GM12891 (cell line): ENCODE data around the gene ANKRD29.

Experiments
- PAX5 ChIP-seq: IDR thresholded peaks from 2 replicates; pipeline ENCODE4 v1.6.1; 2011; ENCODE audit warnings: low read length, moderate library complexity, mild to moderate bottlenecking; ENCODE audit not compliant: insufficient read depth, severe bottlenecking
- POLR2A ChIP-seq: IDR thresholded peaks from 2 replicates; pipeline ENCODE4 v1.6.1; 2011; ENCODE audit warnings: low read depth, low read length, control low read depth

DNA sequence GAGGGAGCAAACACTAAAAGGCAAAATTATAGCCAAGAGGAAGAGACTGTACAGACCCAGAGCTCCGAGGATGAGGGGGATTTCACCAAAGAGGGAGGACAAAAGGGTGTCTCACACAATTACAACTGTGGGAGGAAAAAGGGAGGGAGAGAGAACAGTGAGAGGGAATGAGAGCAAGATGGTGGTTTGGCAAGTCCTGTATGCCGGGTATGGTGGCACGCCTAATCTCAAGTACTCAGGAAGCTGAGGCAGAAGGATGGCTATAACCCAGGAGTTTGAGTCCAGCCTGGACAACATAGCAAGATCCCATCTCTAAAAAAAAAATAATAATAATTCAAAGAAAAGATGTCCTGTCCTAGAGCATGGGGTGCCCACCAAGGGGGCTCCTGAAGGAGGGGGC is 110.7 kb downstream of the ANKRD29 start:
- TF ChIP-seq POLR2A, result no peak
- no peak for TF ChIP-seq PAX5
